ENCODE measurements around the gene CCL1.

CCL1 gene

DNA sequence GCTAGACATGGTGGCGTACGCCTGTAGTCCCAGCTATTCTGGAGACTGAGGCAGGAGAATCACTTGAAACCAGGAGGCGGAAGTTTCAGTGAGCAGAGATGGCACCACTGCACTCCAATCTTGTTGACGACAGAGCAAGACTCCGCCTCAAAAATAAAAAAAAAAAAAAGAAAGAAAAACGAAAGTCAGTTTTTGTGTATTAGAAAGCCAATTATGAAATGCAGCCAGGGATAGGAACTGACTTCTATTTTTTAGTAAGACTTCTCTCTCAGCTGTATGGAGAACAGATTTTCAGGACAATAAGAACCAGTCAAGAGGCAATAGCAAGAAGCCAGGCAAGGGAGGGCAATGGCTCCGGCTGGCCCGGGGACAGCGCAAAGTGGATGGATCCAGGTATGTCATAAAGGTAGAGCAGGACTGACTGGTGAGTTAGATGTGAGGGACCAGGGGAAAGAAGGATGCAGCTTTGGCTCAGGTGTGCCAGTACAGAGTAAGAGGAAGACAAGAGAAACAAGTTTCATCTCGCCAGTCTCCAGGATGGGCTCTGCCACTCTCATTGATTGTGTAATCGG lies 12.5 kb upstream of the CCL1 start:
- ChIA-PET CTCF (interaction anchor here (6.8 kb wide), 1 partner anchor 14 kb away, joined by 61 read pairs; no protein-coding TSS in a partner anchor), POLR2A (no interaction called here)
- Histone ChIP-seq H3K27ac (ENCODE audit: extremely low read depth, low read depth, low read length) (no peak overlapping the region), H3K4me1 (ENCODE audit: control insufficient read depth, insufficient read depth, low read length) (0 out of 2 replicates have a peak, but pooled peaks cover 9% of the 10 kb centered on the region), H3K4me3 (ENCODE audit: low read depth, low read length) (no peak overlapping the region), H3K36me3 (ENCODE audit: control insufficient read depth in 2 of 2, insufficient read depth in 1 of 2, low read length in 2 of 2) (no peaks in the 10 kb centered on the region), H3K9me3 (ENCODE audit: control insufficient read depth, insufficient read depth, low read depth, low read length) (no peaks in the 10 kb centered on the region)
- no peak for TF ChIP-seq ZBTB1 (tag by site-specific recombination; IDR thresholded peaks at IDR 0.05)
- no peak for TF ChIP-seq ZIC2 (tag by site-specific recombination; IDR thresholded peaks at IDR 0.05)
- TF ChIP-seq, protein P1, sequence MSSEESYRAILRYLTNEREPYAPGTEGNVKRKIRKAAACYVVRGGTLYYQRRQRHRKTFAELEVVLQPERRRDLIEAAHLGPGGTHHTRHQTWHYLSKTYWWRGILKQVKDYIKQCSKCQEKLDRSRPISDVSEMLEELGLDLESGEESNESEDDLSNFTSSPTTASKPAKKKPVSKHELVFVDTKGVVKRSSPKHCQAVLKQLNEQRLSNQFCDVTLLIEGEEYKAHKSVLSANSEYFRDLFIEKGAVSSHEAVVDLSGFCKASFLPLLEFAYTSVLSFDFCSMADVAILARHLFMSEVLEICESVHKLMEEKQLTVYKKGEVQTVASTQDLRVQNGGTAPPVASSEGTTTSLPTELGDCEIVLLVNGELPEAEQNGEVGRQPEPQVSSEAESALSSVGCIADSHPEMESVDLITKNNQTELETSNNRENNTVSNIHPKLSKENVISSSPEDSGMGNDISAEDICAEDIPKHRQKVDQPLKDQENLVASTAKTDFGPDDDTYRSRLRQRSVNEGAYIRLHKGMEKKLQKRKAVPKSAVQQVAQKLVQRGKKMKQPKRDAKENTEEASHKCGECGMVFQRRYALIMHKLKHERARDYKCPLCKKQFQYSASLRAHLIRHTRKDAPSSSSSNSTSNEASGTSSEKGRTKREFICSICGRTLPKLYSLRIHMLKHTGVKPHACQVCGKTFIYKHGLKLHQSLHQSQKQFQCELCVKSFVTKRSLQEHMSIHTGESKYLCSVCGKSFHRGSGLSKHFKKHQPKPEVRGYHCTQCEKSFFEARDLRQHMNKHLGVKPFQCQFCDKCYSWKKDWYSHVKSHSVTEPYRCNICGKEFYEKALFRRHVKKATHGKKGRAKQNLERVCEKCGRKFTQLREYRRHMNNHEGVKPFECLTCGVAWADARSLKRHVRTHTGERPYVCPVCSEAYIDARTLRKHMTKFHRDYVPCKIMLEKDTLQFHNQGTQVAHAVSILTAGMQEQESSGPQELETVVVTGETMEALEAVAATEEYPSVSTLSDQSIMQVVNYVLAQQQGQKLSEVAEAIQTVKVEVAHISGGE (tag by site-specific recombination; conservative IDR thresholded peaks at IDR 0.05; ENCODE audit: low read depth): no peak
- no peak for TF ChIP-seq ZNF768 (tag by site-specific recombination; IDR thresholded peaks at IDR 0.05)
- no peak for TF ChIP-seq ZNF596 (tag by site-specific recombination; IDR thresholded peaks at IDR 0.05)
- TF ChIP-seq REPIN1 (tag by site-specific recombination; IDR thresholded peaks at IDR 0.05; ENCODE audit: low read depth): no peak
- no peak for TF ChIP-seq ZNF292 (tag by site-specific recombination; IDR thresholded peaks at IDR 0.05; ENCODE audit: borderline replicate concordance, low read depth)
- TF ChIP-seq, protein P2, sequence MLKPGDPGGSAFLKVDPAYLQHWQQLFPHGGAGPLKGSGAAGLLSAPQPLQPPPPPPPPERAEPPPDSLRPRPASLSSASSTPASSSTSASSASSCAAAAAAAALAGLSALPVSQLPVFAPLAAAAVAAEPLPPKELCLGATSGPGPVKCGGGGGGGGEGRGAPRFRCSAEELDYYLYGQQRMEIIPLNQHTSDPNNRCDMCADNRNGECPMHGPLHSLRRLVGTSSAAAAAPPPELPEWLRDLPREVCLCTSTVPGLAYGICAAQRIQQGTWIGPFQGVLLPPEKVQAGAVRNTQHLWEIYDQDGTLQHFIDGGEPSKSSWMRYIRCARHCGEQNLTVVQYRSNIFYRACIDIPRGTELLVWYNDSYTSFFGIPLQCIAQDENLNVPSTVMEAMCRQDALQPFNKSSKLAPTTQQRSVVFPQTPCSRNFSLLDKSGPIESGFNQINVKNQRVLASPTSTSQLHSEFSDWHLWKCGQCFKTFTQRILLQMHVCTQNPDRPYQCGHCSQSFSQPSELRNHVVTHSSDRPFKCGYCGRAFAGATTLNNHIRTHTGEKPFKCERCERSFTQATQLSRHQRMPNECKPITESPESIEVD (tag by site-specific recombination; IDR thresholded peaks at IDR 0.05): no peak
- no peak for TF ChIP-seq ZNF423 (tag by site-specific recombination; IDR thresholded peaks at IDR 0.05)
- TF ChIP-seq, protein P3, sequence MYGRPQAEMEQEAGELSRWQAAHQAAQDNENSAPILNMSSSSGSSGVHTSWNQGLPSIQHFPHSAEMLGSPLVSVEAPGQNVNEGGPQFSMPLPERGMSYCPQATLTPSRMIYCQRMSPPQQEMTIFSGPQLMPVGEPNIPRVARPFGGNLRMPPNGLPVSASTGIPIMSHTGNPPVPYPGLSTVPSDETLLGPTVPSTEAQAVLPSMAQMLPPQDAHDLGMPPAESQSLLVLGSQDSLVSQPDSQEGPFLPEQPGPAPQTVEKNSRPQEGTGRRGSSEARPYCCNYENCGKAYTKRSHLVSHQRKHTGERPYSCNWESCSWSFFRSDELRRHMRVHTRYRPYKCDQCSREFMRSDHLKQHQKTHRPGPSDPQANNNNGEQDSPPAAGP (tag by site-specific recombination; IDR thresholded peaks at IDR 0.05): no peak
- TF ChIP-seq ZNF23 (tag by site-specific recombination; IDR thresholded peaks at IDR 0.05; ENCODE audit: borderline replicate concordance): no peak
- TF ChIP-seq ZNF24 (tag by site-specific recombination; IDR thresholded peaks at IDR 0.05): no peak
- TF ChIP-seq ZNF623 (tag by site-specific recombination; IDR thresholded peaks at IDR 0.05): no peak
- TF ChIP-seq, protein P4, sequence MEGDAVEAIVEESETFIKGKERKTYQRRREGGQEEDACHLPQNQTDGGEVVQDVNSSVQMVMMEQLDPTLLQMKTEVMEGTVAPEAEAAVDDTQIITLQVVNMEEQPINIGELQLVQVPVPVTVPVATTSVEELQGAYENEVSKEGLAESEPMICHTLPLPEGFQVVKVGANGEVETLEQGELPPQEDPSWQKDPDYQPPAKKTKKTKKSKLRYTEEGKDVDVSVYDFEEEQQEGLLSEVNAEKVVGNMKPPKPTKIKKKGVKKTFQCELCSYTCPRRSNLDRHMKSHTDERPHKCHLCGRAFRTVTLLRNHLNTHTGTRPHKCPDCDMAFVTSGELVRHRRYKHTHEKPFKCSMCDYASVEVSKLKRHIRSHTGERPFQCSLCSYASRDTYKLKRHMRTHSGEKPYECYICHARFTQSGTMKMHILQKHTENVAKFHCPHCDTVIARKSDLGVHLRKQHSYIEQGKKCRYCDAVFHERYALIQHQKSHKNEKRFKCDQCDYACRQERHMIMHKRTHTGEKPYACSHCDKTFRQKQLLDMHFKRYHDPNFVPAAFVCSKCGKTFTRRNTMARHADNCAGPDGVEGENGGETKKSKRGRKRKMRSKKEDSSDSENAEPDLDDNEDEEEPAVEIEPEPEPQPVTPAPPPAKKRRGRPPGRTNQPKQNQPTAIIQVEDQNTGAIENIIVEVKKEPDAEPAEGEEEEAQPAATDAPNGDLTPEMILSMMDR (tag by site-specific recombination; IDR thresholded peaks at IDR 0.05): no peak
- no peak for TF ChIP-seq ZNF311 (tag by site-specific recombination; IDR thresholded peaks at IDR 0.05; ENCODE audit: borderline replicate concordance)
- TF ChIP-seq, protein P5, sequence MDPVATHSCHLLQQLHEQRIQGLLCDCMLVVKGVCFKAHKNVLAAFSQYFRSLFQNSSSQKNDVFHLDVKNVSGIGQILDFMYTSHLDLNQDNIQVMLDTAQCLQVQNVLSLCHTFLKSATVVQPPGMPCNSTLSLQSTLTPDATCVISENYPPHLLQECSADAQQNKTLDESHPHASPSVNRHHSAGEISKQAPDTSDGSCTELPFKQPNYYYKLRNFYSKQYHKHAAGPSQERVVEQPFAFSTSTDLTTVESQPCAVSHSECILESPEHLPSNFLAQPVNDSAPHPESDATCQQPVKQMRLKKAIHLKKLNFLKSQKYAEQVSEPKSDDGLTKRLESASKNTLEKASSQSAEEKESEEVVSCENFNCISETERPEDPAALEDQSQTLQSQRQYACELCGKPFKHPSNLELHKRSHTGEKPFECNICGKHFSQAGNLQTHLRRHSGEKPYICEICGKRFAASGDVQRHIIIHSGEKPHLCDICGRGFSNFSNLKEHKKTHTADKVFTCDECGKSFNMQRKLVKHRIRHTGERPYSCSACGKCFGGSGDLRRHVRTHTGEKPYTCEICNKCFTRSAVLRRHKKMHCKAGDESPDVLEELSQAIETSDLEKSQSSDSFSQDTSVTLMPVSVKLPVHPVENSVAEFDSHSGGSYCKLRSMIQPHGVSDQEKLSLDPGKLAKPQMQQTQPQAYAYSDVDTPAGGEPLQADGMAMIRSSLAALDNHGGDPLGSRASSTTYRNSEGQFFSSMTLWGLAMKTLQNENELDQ (tag by site-specific recombination; IDR thresholded peaks at IDR 0.05; ENCODE audit: low read depth): no peak
- TF ChIP-seq, protein P6, sequence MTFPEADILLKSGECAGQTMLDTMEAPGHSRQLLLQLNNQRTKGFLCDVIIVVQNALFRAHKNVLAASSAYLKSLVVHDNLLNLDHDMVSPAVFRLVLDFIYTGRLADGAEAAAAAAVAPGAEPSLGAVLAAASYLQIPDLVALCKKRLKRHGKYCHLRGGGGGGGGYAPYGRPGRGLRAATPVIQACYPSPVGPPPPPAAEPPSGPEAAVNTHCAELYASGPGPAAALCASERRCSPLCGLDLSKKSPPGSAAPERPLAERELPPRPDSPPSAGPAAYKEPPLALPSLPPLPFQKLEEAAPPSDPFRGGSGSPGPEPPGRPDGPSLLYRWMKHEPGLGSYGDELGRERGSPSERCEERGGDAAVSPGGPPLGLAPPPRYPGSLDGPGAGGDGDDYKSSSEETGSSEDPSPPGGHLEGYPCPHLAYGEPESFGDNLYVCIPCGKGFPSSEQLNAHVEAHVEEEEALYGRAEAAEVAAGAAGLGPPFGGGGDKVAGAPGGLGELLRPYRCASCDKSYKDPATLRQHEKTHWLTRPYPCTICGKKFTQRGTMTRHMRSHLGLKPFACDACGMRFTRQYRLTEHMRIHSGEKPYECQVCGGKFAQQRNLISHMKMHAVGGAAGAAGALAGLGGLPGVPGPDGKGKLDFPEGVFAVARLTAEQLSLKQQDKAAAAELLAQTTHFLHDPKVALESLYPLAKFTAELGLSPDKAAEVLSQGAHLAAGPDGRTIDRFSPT (tag by site-specific recombination; IDR thresholded peaks at IDR 0.05): no peak
- TF ChIP-seq ZBTB7A (tag by site-specific recombination; IDR thresholded peaks at IDR 0.05; ENCODE audit: low read depth): no peak
- TF ChIP-seq, protein P7, sequence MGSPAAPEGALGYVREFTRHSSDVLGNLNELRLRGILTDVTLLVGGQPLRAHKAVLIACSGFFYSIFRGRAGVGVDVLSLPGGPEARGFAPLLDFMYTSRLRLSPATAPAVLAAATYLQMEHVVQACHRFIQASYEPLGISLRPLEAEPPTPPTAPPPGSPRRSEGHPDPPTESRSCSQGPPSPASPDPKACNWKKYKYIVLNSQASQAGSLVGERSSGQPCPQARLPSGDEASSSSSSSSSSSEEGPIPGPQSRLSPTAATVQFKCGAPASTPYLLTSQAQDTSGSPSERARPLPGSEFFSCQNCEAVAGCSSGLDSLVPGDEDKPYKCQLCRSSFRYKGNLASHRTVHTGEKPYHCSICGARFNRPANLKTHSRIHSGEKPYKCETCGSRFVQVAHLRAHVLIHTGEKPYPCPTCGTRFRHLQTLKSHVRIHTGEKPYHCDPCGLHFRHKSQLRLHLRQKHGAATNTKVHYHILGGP (tag by site-specific recombination; IDR thresholded peaks at IDR 0.05): no peak
- no peak for TF ChIP-seq ZNF157 (tag by site-specific recombination; IDR thresholded peaks at IDR 0.05)

Data from HEK293 (cell line).